Suprapubic skin (tissue), 4 donors: ENCODE measurements around the gene AKR7A3. TPM values are rescaled to one million over a fixed set of nuclear protein-coding genes. Genes with fewer than 3 reads are reported as not detected.

Source experiments
- DNase-seq, 2 donors: peaks; one replicate each; pipeline ENCODE4 v3.0.0-alpha.2; 2019; ENCODE audit warnings: low spot score in 2 of 2
- H3K27ac ChIP-seq: fragments of 200-600 bp; sonication (generic); one replicate; pipeline ENCODE4 v1.5.1; 2019
- H3K27me3 ChIP-seq: fragments of 200-600 bp; sonication (generic); one replicate; pipeline ENCODE4 v1.5.1; 2019
- H3K36me3 ChIP-seq: fragments of 200-600 bp; sonication (generic); one replicate; pipeline ENCODE4 v1.5.1; 2019
- H3K4me1 ChIP-seq: fragments of 200-600 bp; sonication (generic); one replicate; pipeline ENCODE4 v1.5.1; 2019
- H3K4me3 ChIP-seq: fragments of 200-600 bp; sonication (generic); one replicate; pipeline ENCODE4 v1.5.1; 2019; ENCODE audit warnings: mild to moderate bottlenecking
- H3K9me3 ChIP-seq: fragments of 200-600 bp; sonication (generic); one replicate; pipeline ENCODE4 v1.5.1; 2019
- EP300 ChIP-seq: sonication (generic); formaldehyde crosslinking; IDR thresholded peaks from one replicate; pipeline ENCODE4 v1.6.1; 2017; ENCODE audit warnings: antibody characterized with exemption
- POLR2A ChIP-seq, 2 donors: fragments of 450-650 bp; IDR thresholded peaks; one replicate each; pipeline ENCODE4 v1.6.1; 2017; ENCODE audit warnings: antibody characterized with exemption in 2 of 2, mild to moderate bottlenecking in 2 of 2, moderate library complexity in 2 of 2
- POLR2AphosphoS5 ChIP-seq, 3 donors: sonication (generic); formaldehyde crosslinking; IDR thresholded peaks; one replicate each; pipeline ENCODE4 v1.6.1; 2017; ENCODE audit warnings: antibody characterized with exemption in 3 of 3
- WGBS: methylation state at CpG from one replicate; pipeline ENCODE4 v1.1.5; 2018; 5-methylcytosine and 5-hydroxymethylcytosine counted together
- total RNA-seq, 4 donors: library from RNA; depleted of rRNA; stranded (reverse); fragments of >200 nt; gene quantifications; one replicate each; pipeline ENCODE4 v1.1.0, GENCODE V29; 2016
- TF ChIP-seq, protein P1 (sequence below), 2 donors: fragments of 200-600 bp in 1 of 2; fragments of 450-650 bp in 1 of 2; sonication (generic) in 1 of 2; IDR thresholded peaks; one replicate each; pipeline ENCODE4 v1.5.1; 2016 to 2019; ENCODE audit warnings: antibody characterized with exemption in 2 of 2, mild to moderate bottlenecking in 1 of 2, moderate library complexity in 1 of 2

The AKR7A3 gene
- total RNA-seq, 4 donors from 2014 or later: 1.7 to 10.1 (median 3.4) TPM

DNA sequence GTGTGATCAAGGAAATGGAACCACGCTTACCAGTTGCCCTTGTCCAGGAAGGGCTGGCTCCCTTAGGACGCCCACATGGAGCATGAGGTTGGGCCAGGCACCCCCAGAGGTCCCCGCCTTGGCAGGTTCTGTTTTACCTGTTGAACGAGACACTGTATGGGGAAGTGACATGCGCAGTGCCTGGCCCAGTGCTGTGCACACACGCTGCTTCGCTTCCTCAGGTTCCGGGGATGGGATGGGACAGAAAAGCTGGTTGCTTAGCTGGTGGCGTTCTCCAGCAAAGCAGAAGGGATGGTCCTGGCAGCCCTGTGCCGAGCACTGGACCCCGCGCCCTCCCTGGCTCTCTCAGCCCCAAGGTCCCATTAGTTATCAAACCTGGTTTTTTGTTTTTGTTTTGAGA, 44.3 kb upstream of the AKR7A3 start:
- whole genome bisulfite sequencing: 89% methylated on average over 10 of the region's 12 CpGs
- no peak overlapping the region for H3K27ac ChIP-seq
- H3K27me3 ChIP-seq: no peaks in the 10 kb centered on the region
- no peak for DNase-seq
- no peaks in the 10 kb centered on the region for H3K4me1 ChIP-seq
- peaks cover 13% of the 10 kb centered on the region for H3K36me3 ChIP-seq
- TF ChIP-seq EP300 (no peak), POLR2A (IDR thresholded peaks at IDR 0.05) (no peak), POLR2AphosphoS5 (IDR thresholded peaks at IDR 0.05) (no peak)
- TF ChIP-seq, protein P1, sequence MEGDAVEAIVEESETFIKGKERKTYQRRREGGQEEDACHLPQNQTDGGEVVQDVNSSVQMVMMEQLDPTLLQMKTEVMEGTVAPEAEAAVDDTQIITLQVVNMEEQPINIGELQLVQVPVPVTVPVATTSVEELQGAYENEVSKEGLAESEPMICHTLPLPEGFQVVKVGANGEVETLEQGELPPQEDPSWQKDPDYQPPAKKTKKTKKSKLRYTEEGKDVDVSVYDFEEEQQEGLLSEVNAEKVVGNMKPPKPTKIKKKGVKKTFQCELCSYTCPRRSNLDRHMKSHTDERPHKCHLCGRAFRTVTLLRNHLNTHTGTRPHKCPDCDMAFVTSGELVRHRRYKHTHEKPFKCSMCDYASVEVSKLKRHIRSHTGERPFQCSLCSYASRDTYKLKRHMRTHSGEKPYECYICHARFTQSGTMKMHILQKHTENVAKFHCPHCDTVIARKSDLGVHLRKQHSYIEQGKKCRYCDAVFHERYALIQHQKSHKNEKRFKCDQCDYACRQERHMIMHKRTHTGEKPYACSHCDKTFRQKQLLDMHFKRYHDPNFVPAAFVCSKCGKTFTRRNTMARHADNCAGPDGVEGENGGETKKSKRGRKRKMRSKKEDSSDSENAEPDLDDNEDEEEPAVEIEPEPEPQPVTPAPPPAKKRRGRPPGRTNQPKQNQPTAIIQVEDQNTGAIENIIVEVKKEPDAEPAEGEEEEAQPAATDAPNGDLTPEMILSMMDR (IDR thresholded peaks at IDR 0.05): no peak
- no peaks in the 10 kb centered on the region for H3K9me3 ChIP-seq
- no peak overlapping the region for H3K4me3 ChIP-seq

DNA sequence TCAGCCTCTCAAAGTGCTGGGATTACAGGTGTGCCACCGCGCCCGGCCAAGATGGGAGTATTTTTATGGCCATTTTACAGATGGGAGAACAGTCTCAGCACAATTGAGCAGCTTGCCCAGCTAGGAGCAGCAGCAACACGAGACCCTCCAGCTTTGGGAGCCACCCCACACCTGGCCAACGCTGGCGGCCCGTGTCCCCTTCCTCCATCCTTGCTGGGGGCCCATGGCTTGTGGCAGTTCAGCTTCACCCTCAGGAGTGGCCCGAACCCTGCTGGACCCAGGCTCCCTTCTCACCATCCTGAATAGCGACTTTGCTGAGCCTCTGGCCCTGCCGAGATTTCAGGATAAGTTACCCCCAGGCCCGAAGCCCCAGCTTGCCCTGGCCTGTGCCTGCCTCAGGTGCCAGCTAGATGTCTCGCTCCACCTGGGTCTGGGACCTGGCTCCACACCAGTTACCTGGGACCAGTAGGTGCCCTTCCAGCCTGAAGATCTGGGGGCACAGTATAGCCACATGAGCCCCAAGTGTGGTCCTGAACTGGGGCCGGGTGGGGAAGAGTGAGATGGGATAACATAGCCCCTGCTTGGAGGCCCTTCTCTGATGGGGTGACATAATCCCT, 42.8 kb upstream of the AKR7A3 start:
- 75% methylated on average over 8 of the region's 13 CpGs for WGBS
- no peak overlapping the region for H3K27ac ChIP-seq
- H3K36me3 ChIP-seq: peaks cover 25% of the 10 kb centered on the region
- no peak for DNase-seq
- H3K9me3 ChIP-seq: no peaks in the 10 kb centered on the region
- TF ChIP-seq POLR2AphosphoS5 (IDR thresholded peaks at IDR 0.05) (no peak), POLR2A (IDR thresholded peaks at IDR 0.05) (no peak), EP300 (no peak)
- TF ChIP-seq, protein P1 (IDR thresholded peaks at IDR 0.05): no peak
- no peaks in the 10 kb centered on the region for H3K4me1 ChIP-seq
- no peaks in the 10 kb centered on the region for H3K27me3 ChIP-seq
- H3K4me3 ChIP-seq: no peak overlapping the region

DNA sequence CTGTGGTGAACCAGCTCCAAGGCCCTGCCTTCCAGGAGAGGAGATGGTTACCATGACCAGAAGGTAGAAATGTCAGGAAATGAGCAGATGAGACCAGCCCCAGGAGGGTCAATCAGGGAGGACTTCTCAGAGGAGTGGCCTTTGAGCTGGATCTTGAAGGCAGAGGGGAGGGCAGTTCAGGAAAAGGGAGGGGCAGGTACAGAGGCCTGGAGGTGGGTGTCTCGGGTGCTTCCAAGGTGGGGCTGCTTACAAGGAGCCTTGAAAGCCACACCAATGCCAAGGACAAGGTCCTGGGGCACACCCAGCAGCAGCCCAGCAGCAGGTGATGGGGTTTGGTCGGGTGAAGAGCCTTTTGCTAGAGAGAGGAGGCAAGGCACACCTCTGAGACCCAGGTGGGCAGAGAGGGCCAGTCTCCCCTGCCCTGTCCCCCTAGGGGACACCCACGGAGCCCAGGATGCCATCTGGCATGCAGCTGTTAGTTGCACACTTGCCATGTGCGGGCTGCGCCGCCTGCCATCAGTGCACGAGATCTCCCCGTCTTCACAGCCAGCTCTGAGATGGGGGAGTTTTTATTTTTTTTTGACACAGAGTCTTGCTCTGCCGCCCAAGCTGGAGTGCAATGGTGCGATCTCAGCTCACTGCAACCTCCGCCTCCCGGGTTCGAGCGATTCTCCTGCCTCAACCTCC, 42.0 kb upstream of the AKR7A3 start:
- Histone ChIP-seq H3K9me3 (no peaks in the 10 kb centered on the region), H3K27me3 (no peaks in the 10 kb centered on the region), H3K36me3 (peaks cover 33% of the 10 kb centered on the region), H3K27ac (no peak overlapping the region), H3K4me3 (no peak overlapping the region), H3K4me1 (no peaks in the 10 kb centered on the region)
- 69% methylated on average over 14 of the region's 14 CpGs for WGBS
- DNase-seq: no peak
- TF ChIP-seq, protein P1 (IDR thresholded peaks at IDR 0.05): no peak
- TF ChIP-seq POLR2A (IDR thresholded peaks at IDR 0.05) (no peak), EP300 (no peak), POLR2AphosphoS5 (IDR thresholded peaks at IDR 0.05) (no peak)

DNA sequence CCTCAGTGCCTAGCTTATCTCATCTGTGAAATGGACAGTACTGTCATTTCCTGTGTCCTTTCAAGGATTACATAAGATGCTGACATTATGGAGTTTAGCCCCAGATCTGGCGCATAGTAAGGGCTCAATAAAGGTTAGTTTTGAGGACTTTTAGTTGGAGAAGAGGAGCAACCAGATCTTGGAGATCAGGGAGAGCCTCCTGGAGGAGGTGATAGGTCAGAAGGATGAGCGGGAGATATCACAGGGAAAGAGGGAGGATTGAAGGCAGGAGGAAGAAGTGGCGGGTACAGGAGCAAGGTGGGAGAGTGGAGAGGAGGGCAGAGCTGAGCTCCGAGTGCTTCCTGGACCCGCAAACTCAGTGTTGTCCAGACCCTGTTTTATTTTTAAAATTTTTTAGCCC, 41.0 kb upstream of the AKR7A3 start:
- TF ChIP-seq POLR2A (IDR thresholded peaks at IDR 0.05) (no peak), EP300 (no peak)
- no peaks in the 10 kb centered on the region for H3K9me3 ChIP-seq
- peaks cover 43% of the 10 kb centered on the region for H3K36me3 ChIP-seq
- 93% methylated on average over 5 of the region's 5 CpGs for WGBS
- no peak overlapping the region for H3K27ac ChIP-seq
- no peaks in the 10 kb centered on the region for H3K27me3 ChIP-seq
- no peak for DNase-seq
- no peak overlapping the region for H3K4me3 ChIP-seq
- no peaks in the 10 kb centered on the region for H3K4me1 ChIP-seq

DNA sequence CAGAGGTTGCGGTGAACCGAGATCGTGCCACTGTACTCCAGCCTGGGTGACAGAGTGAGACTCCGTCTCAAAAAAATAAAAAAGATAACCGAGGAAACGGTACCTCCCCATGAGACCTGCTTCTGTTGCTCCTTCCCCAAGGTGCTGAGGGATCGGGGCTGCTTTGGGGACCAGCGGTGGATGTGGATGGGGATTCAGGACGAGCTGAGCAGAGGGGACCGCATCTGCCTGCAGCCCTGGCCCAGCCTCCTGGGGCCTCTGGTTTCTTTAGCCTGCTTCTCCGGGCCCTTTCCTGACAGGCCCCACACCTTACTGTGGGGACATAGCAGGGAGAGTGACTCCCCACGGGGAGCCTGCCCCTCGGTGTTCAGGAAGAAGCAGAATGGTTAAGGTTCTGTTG, 40.6 kb upstream of the AKR7A3 start:
- DNase-seq: no peak
- 87% methylated on average over 11 of the region's 13 CpGs for WGBS
- H3K9me3 ChIP-seq: no peaks in the 10 kb centered on the region
- H3K4me1 ChIP-seq: no peaks in the 10 kb centered on the region
- H3K27ac ChIP-seq: no peak overlapping the region
- peaks cover 47% of the 10 kb centered on the region for H3K36me3 ChIP-seq
- no peak overlapping the region for H3K4me3 ChIP-seq
- no peaks in the 10 kb centered on the region for H3K27me3 ChIP-seq
- TF ChIP-seq POLR2AphosphoS5 (IDR thresholded peaks at IDR 0.05): no peak
- TF ChIP-seq, protein P1 (IDR thresholded peaks at IDR 0.05): no peak
- TF ChIP-seq POLR2A (IDR thresholded peaks at IDR 0.05): no peak
- no peak for TF ChIP-seq EP300
